Ureter (tissue), 1 donor: ENCODE results near the gene RPL18. TPM values are rescaled to one million over a fixed set of nuclear protein-coding genes. Genes with fewer than 3 reads are reported as not detected.
"Not testable (repeated sequence)": the region's sequence is repeated elsewhere in the genome, so short reads cannot be mapped to it uniquely, and the experiment has no call there.

Experiments
- DNase-seq: peaks from one replicate; pipeline ENCODE4 v3.0.0-alpha.2; 2020; ENCODE audit warnings: low spot score
- total RNA-seq: library from RNA; stranded (reverse); gene quantifications from one replicate; pipeline ENCODE4 v1.2.4, GENCODE V29; 2023
- donor health status: DM: yes; HTN: yes; CAD: no.

The RPL18 gene
- total RNA-seq, 1 donor from 2014 or later, result 1,575 TPM

DNA sequence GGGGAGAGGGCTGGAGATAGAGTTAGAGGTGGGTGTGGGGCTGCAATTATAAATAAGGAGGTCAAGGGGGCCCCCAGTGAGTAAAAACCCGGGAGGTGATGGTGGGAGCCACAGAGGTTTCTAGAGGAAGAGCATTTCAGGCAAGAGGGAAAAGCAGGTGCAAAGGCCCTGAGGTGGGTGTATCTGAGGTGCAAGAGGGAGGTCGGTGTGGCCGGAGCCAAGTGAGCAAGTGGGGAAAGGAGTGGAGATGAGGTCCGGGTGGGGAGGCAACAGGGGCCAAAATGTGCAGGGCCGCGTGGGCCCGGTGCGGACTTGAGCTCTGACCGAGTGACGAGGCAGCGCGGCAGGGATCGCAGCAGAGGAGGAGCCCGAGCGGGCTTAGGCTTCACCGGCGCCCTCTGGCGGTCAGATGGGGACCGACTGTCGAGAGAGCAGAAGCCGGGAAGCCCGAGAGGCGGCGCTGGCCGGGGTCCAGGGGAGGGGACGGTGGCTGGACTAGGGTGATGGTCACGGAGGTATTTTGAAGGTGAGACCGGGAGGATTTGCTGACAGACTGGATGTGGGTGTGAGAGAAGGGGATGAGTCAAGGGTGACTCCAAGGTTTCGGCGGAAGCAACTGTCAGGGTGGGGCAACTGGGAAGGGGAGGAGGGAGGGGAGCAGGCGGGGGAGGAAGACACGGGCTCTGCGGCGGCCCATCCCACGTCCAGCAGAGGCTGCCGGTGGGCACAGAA, 30.1 kb downstream of the RPL18 start:
- peak; percentile 91 for DNase-seq

DNA sequence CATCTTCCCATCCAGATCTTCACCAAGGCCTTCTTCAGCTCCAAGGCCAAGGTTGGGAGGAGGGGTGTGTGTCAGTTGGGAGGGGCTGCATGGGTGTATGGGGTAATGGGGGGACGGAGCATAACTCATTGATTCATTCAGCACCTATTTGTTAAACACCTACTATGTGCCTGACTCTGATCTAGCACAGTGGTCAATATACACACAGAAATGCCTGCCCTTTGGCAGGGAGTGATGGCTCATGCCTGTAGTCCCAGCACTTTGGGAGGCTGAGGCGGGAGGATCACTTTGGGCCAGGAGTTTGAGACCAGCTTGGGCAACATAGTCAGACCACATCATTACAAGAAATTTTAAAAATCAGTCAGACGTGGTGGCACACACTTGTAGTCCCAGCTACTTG, 31.6 kb downstream of the RPL18 start:
- no peak for DNase-seq

DNA sequence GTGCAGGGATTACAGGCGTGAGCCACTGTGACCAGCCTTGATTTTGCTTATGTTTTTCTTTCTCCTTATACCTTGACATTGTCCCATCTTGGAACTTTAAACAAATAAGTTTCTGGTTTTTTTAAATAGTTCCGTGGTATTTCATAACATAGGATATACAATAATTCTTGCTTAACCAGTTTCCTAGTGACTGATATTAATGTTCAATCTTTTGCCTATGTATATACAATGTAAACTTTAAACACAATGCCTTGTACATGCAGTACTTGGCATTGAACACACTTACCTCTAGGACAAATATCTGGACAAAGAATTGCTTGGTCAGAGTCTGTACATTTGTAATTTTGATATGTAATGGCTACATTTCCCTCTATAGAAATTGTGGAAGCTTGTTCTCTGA, 36.8 kb downstream of the RPL18 start:
- DNase-seq, result no peak

DNA sequence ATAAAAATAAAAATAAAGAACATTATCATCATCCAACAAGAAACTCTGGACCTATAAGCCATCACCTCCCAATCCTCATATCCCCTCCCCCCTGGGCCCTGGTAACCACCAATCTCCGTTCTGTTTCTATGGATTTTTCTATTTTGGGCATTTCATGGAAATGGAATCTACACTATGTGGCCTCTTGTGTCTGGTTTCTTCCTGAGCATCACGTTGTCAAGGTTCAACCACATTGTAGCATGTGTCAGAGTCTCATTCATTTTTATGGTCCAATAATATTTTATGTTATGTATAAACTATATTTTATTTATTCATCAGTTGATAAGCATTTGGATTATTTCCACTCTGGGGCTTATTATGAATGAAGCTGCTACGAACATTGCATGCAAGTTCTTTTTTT, 40.1 kb downstream of the RPL18 start:
- no peak for DNase-seq

DNA sequence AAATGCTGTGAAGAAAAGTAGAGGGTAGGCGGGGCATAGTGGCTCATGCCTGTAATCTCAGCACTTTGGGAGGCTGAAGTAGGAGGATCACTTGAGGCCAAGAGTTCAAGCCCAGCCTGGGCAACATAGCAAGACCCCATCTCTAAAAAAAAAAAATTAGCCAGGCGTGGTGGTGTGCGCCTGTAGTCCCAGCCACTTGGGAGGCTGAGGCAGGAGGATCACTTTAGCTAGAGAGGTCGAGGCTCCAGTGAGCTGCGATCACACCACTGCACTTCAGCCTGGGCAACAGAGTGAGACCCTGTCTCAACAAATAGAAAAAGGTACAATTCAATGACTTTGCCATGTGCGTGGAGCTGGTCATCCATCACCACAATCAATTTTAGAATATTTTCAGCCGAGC, 41.1 kb downstream of the RPL18 start:
- not testable (repeated sequence) for DNase-seq

DNA sequence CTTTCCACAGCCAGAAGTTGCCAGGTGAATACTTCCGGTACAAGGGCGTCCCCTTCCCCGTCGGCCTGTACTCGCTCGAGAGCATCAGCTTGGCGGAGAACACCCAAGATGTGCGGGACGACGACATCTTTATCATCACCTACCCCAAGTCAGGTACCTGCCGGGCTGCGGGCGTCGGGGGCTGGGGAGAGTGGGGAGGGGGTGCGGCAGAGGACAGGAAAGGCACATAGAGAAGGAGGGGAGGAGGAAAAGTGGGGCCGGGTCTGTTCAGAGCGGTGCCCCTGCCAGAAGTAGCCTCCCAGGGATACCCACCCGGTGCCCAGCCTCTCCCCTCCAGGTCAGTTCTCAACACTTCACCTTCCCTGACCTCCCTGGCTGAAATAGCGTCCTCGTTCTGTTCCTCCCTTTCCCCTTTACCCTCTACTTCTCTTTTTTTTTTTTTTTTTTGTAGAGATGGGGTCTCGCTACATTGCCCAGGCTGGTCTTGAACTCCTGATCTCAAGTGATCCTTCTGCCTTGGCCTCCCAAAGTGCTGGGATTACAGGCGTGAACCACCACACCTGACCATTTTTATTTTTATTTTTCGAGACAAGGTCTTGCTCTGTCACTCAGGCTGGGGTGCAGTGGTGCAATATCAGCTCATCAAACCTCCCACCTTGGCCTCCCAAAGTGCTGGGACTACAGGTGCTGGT, 42.9 kb downstream of the RPL18 start:
- DNase-seq, result no peak

DNA sequence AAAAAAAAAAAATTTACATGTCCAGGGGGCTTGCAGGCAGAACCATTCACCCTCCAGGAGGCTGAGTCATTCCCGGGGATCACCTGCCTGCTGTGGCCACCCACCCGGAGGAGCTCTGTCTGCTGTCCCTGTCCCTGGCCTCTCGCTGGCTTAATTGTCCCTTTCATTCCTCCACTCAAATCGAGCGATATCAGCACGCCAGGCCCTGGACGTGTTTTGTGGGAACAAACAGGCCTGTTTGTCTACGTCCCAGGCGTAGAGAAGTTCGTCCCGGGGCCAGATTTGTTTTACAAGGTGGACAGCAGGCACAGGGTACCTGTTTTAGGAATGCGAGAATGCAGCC, 45.8 kb downstream of the RPL18 start:
- DNase-seq, result no peak

DNA sequence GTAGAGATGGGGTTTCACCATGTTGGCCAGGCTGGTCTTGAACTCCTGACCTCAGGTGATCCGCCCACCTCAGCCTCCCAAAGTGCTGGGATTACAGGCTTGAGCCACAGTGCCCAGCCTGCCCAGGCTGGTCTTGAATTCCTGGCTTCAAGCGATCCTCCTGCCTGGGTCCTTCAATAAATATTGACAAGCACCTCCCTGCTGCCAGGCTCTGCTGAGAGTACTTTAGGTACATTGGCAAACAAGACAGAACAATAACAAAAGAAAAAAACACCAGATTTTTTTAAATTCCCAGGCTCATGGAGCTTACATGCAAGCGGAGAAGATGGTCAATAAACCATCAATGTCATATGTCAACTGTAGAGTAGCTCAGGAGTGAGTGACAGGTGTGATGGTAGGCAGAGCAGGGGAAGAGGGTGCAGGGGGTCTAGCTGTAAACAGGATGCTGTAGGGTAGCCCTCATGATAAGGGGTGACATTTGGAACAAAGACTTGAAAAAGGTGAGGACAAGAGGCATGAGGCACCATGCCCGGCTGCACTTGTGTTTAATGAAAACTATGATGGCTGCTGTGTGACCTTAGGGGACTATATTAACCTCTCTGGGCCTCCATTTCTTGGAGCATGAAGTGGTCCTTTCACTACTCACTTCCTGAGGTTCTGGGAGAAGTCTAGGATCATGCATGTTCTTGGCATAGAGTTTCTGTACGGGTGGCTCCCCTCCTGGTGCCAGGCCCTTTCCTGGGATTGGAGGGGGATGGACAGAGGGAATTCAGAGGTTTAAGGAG, 47.4 kb downstream of the RPL18 start:
- DNase-seq, result no peak

DNA sequence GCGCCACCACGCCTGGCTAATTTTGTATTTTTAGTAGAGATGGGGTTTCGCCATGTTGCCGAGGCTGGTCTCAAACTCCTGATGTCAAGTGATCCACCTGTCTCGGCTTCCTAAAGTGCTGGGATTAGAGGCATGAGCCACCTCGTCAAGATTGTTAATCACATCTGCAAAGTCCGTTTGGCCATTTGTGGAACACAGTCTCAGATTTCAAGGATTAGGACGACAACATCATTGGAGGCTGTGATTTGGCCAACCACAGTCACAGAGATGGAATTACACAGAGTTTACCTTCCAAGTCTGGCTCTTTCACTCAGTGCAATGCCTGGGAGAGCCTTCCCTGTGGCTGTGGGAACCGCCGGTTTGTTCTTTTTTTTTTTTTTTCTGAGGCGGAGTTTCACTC, 49.2 kb downstream of the RPL18 start:
- DNase-seq, result no peak

DNA sequence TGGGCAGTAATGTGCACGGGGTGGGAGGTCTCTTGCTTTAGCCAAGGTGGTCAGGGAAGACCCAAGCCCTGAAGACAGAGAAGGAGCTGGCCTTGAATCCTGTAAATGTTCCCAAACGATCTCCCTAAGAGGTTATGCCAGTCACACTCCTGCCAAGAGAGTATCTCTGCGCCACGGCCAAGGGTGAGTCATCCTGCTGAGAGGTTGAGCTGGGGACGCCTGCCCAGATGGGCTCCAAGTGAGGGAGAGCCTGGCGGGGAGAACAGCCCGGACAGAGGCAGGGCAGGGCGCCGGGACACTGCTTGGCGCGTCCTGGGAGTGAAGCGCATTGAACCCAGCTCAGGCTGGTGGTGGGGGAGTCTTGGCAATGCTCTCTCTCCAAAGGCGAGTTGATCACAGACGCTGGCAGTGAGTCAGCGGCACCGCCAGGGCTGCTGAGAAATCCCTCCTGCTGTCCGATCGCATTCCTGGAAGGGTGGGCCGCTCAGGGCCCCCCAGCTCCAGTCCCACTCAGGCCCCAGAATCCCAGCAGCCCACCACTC, 50.6 kb downstream of the RPL18 start:
- peak; percentile 86 for DNase-seq

Other genes with a start within 250 kb of the RPL18 start
- 146 TPM for gene KDELR1, start 227.6 kb downstream of the RPL18 start, total RNA-seq
- 0.86 TPM for gene GRIN2D, start 225.5 kb downstream of the RPL18 start, total RNA-seq
- gene GRWD1, start 173.2 kb downstream of the RPL18 start, total RNA-seq, result 43.6 TPM
- gene KCNJ14, start 163.6 kb downstream of the RPL18 start, total RNA-seq, result 1.5 TPM
- gene CYTH2, start 149.8 kb downstream of the RPL18 start, total RNA-seq, result 61.6 TPM
- gene LMTK3, start 107.3 kb downstream of the RPL18 start, total RNA-seq, result 5.1 TPM
- gene SULT2B1, start 67.0 kb downstream of the RPL18 start, total RNA-seq, result 1.6 TPM
- gene SPACA4, start 12.4 kb downstream of the RPL18 start, total RNA-seq, result not detected
- gene FAM83E, start 4.1 kb downstream of the RPL18 start, total RNA-seq, result 12.7 TPM
- 27.6 TPM for gene SPHK2, start 328 bp upstream of the RPL18 start, total RNA-seq
- gene DBP, start 18.2 kb upstream of the RPL18 start, total RNA-seq, result 12.7 TPM
- gene CA11, start 27.0 kb upstream of the RPL18 start, total RNA-seq, result 9.6 TPM
- 1.0 TPM for gene NTN5, start 53.8 kb upstream of the RPL18 start, total RNA-seq
- 35.4 TPM for gene FUT2, start 76.8 kb upstream of the RPL18 start, total RNA-seq
- gene MAMSTR, start 100.5 kb upstream of the RPL18 start, total RNA-seq, result 2.2 TPM
- gene RASIP1, start 121.4 kb upstream of the RPL18 start, total RNA-seq, result 21.2 TPM
- 0.91 TPM for gene IZUMO1, start 127.7 kb upstream of the RPL18 start, total RNA-seq
- 5.0 TPM for gene FUT1, start 133.5 kb upstream of the RPL18 start, total RNA-seq
- gene FGF21, start 136.3 kb upstream of the RPL18 start, total RNA-seq, result not detected
- gene BCAT2, start 191.9 kb upstream of the RPL18 start, total RNA-seq, result 170 TPM
- gene HSD17B14, start 217.3 kb upstream of the RPL18 start, total RNA-seq, result 24.4 TPM
- gene PLEKHA4, start 249.4 kb upstream of the RPL18 start, total RNA-seq, result 23.0 TPM